Caco-2 (cell line): Measurements from ENCODE around the gene RHPN2. TPM values are rescaled to one million over a fixed set of nuclear protein-coding genes. Genes with fewer than 3 reads are reported as not detected.
"Not testable (repeated sequence)": the region's sequence is repeated elsewhere in the genome, so short reads cannot be mapped to it uniquely, and the experiment has no call there.

Source experiments
- BruUV-seq: library from RNA; stranded (reverse); fragments of 400-500 nt; replicated peaks from 2 replicates; lab custom pipeline; 2021; lab: Mats Ljungman, UMichigan
- CTCF ChIA-PET: fragments of 300-600 bp; sonication (Branson Sonifier 250); formaldehyde crosslinking; loops from one replicate; lab custom pipeline; 2022; ENCODE audit warnings: antibody characterized with exemption; lab: Charles Lee
- POLR2A ChIA-PET: fragments of 300-600 bp; sonication (Branson Sonifier 250); formaldehyde crosslinking; loops from one replicate; lab custom pipeline; 2022; ENCODE audit warnings: antibody characterized with exemption; lab: Charles Lee
- DNase-seq, 2 experiments: peaks; one replicate each; pipeline versions ENCODE4 v3.0.0 to v3.0.0-alpha.2; 2020 to 2022
- H3K27me3 ChIP-seq: replicated peaks from 2 replicates; pipeline ENCODE4 v1.6.0; 2011; ENCODE audit warnings: low read length; ENCODE audit not compliant: control insufficient read depth, insufficient read depth
- H3K36me3 ChIP-seq: 2 replicates; pipeline ENCODE4 v1.5.1; 2011; ENCODE audit warnings: low read length; ENCODE audit not compliant: control insufficient read depth, insufficient read depth
- H3K4me1 ChIP-seq: fragments of 250-450 bp; sonication (Bioruptor Pico); 2 replicates; pipeline ENCODE4 v1.5.1; 2020; ENCODE audit warnings: mild to moderate bottlenecking
- H3K4me3 ChIP-seq: 2 replicates; pipeline ENCODE4 v1.5.1; 2011; ENCODE audit warnings: low read depth, mild to moderate bottlenecking, control low read depth, low read length
- H3K9me3 ChIP-seq: fragments of 250-450 bp; sonication (Bioruptor Pico); 2 replicates; pipeline ENCODE4 v1.5.1; 2020; ENCODE audit warnings: mild to moderate bottlenecking, moderate library complexity
- H3K27ac Mint-ChIP-seq: one replicate; pipeline ENCODE4 v1.8.0; 2022; ENCODE audit warnings: mixed read lengths; ENCODE audit not compliant: unreplicated experiment
- H3K27me3 Mint-ChIP-seq: one replicate; pipeline ENCODE4 v1.8.0; 2022; ENCODE audit warnings: mixed read lengths; ENCODE audit not compliant: insufficient read depth, unreplicated experiment
- H3K36me3 Mint-ChIP-seq: one replicate; pipeline ENCODE4 v1.8.0; 2022; ENCODE audit warnings: mild to moderate bottlenecking, mixed read lengths; ENCODE audit not compliant: insufficient read depth, unreplicated experiment
- H3K4me1 Mint-ChIP-seq: one replicate; pipeline ENCODE4 v1.8.0; 2022; ENCODE audit warnings: low read depth, mixed read lengths; ENCODE audit not compliant: unreplicated experiment
- H3K4me3 Mint-ChIP-seq: one replicate; pipeline ENCODE4 v1.8.0; 2022; ENCODE audit warnings: mild to moderate bottlenecking, moderate library complexity, mixed read lengths; ENCODE audit not compliant: unreplicated experiment
- H3K9me3 Mint-ChIP-seq: one replicate; pipeline ENCODE4 v1.8.0; 2022; ENCODE audit warnings: mixed read lengths; ENCODE audit not compliant: unreplicated experiment
- intact Hi-C: fragments of 100-400 bp; cut with micrococcal nuclease; formaldehyde crosslinking; loops from one replicate; pipeline ENCODE4 v1.10.0; 2022; ENCODE audit not compliant: unreplicated experiment
- total RNA-seq: library from RNA; stranded (reverse); gene quantifications from 2 replicates; pipeline ENCODE4 v1.2.3, GENCODE V29; 2022
- TF ChIP-seq, protein P1 (sequence below), 2 experiments: fragments of 200-600 bp in 1 of 2; IDR thresholded peaks; 1 replicate in 1 of 2; 2 replicates in 1 of 2; pipeline versions ENCODE4 v1.5.1 to v1.8.0; 2011 to 2022; ENCODE audit warnings: antibody characterized with exemption in 1 of 2, control low read depth in 1 of 2, inconsistent platforms in 1 of 2, low read depth in 1 of 2, low read length in 1 of 2, mild to moderate bottlenecking in 1 of 2, moderate library complexity in 1 of 2; ENCODE audit not compliant: insufficient read depth in 1 of 2, severe bottlenecking in 1 of 2, unreplicated experiment in 1 of 2

RHPN2 gene
- total RNA-seq, 1 experiment from 2014 or later = 69.5 TPM

DNA sequence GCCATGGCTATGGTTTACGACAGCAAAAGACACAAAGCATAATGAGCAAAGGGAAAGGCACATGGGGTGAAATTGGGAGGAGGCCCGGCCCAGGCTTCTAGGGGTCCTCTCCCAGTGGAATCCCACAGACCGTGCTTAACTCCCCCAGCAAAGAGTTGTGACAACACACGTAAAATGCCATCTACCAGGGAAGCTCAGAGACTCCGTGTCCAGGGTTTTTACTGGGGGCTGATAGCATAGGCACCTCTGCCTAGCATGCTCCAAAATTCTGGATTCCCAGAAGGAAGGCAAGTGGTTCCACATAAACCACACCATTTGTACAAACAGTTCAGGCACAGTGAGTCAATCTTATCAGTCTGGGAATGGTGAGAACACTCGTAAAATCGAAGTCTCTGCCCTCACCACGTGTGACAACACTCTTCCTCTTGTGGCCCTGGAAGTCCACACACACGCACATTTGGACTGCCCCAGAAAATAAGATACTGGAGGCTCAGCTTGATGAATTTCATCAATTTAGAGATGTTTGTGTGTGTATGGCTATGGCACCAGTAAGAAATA is 34.9 kb downstream of the RHPN2 start:
- Histone ChIP-seq H3K36me3 (peaks cover 9% of the 10 kb centered on the region), H3K9me3 (peaks cover 13% of the 10 kb centered on the region; the same call in 1 of the 2 replicates), H3K4me3 (no peak overlapping the region), H3K27me3 (no peaks in the 10 kb centered on the region), H3K4me1 (peaks cover 17% of the 10 kb centered on the region)
- ChIA-PET CTCF (no interaction called here), POLR2A (no interaction called here)
- Mint-ChIP-seq H3K27me3 (no peaks in the 10 kb centered on the region), H3K4me1 (peaks cover 15% of the 10 kb centered on the region), H3K4me3 (no peak overlapping the region), H3K27ac (no peak overlapping the region), H3K36me3 (peaks cover 85% of the 10 kb centered on the region), H3K9me3 (peaks cover 22% of the 10 kb centered on the region)
- no peak for DNase-seq
- intact Hi-C loops = no loop called here
- no TSS peak for BruUV-seq
- TF ChIP-seq, protein P1, sequence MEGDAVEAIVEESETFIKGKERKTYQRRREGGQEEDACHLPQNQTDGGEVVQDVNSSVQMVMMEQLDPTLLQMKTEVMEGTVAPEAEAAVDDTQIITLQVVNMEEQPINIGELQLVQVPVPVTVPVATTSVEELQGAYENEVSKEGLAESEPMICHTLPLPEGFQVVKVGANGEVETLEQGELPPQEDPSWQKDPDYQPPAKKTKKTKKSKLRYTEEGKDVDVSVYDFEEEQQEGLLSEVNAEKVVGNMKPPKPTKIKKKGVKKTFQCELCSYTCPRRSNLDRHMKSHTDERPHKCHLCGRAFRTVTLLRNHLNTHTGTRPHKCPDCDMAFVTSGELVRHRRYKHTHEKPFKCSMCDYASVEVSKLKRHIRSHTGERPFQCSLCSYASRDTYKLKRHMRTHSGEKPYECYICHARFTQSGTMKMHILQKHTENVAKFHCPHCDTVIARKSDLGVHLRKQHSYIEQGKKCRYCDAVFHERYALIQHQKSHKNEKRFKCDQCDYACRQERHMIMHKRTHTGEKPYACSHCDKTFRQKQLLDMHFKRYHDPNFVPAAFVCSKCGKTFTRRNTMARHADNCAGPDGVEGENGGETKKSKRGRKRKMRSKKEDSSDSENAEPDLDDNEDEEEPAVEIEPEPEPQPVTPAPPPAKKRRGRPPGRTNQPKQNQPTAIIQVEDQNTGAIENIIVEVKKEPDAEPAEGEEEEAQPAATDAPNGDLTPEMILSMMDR (IDR thresholded peaks at IDR 0.05; ENCODE audit: insufficient read depth in 1 of 2, low read depth in 1 of 2, low read length in 1 of 2, severe bottlenecking in 1 of 2, unreplicated experiment in 1 of 2) = no peak

DNA sequence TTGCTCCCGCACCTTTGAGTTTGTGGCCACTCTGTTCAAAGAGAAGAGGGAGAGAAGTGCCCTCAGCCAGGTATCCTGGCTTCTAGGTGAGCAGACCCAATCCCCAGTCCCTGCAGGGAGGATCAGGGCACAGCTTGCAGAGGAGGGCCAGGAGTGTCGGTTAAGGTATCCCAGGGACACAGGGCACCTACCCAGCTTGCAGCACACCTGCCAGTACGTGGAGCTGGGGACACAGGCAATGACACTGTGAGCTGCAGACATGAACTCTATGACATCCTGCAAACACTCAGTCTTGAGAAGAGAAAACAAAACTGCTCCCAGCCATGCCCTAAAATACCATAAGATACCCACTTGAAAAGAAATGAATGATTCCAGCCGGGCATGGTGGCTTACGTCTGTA is 38.1 kb downstream of the RHPN2 start:
- H3K4me1 ChIP-seq, H3K27me3 Mint-ChIP-seq, POLR2A ChIA-PET, CTCF ChIA-PET, H3K4me3 ChIP-seq, BruUV-seq, DNase-seq, H3K4me1 Mint-ChIP-seq, intact Hi-C loops, H3K36me3 ChIP-seq, H3K27me3 ChIP-seq, H3K4me3 Mint-ChIP-seq: not testable (repeated sequence)
- peaks cover 13% of the 10 kb centered on the region; the same call in 1 of the 2 replicates for H3K9me3 ChIP-seq
- H3K9me3 Mint-ChIP-seq = peaks cover 22% of the 10 kb centered on the region
- peaks cover 90% of the 10 kb centered on the region for H3K36me3 Mint-ChIP-seq
- H3K27ac Mint-ChIP-seq = peak overlapping the region; percentile 83

DNA sequence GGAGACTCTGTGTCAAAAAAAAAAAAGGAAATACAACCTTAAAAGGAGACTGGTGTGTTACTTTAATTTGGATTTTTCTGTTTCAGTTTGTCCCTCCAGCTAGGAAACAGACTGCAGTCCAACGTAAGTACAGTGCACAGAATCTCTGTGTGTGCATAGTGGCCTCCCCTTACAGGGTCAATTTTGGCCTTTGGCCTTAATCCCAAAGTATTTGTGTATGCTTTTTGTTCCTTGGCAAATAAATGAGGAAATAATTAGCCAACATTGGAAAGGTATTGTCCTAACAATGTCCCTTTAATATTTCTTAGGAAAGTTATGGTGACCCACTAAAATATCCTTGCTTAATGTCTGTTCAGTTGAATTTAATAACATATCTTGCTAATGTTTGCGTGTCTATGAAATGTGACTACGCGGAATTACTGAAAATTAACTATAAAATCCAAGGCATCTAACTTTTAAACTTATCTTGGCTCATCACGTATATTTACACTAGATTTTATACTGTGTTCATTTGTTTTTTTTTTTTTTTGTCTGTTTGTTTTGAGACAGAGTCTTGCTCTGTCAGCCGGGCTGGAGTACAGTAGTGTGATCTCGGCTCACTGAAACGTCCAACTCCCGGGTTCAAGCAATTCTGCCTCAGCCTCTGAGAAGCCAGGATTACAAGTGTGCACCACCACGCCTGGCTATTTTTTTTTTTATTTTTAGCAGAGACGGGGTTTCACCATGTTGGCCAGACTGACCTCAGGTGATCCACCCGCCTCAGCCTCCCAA is 39.0 kb downstream of the RHPN2 start:
- not testable (repeated sequence) for DNase-seq, H3K4me3 Mint-ChIP-seq

DNA sequence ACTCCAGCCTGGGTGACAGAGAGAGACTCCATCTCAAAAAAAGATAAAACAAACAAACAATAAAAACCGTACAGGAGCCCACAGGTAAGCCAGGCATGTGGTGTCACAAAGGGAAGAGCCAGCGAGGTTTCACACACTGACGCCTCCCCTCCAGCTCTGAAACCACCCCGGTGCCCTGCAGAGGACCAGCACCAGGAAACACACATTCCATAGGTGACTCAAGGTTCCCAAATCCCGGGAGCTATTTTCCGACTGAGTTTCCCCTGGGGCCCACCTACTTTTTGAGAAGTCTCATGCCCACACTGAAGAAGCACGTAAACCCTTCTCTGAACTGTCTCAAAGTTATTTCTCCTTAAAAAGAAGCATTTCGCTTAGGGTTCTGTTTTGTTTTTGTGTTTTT is 40.3 kb downstream of the RHPN2 start:
- H3K4me3 ChIP-seq = no peak overlapping the region
- Mint-ChIP-seq H3K9me3 (peaks cover 14% of the 10 kb centered on the region), H3K27ac (no peak overlapping the region), H3K4me3 (no peak overlapping the region), H3K4me1 (peaks cover 8% of the 10 kb centered on the region), H3K36me3 (peaks cover 80% of the 10 kb centered on the region), H3K27me3 (no peaks in the 10 kb centered on the region)
- ChIA-PET CTCF (no interaction called here), POLR2A (no interaction called here)
- H3K27me3 ChIP-seq = no peaks in the 10 kb centered on the region
- H3K9me3 ChIP-seq = peaks cover 5% of the 10 kb centered on the region; the same call in 1 of the 2 replicates
- intact Hi-C loops = no loop called here
- no peaks in the 10 kb centered on the region; the same call in 1 of the 2 replicates for H3K4me1 ChIP-seq
- TF ChIP-seq, protein P1 (IDR thresholded peaks at IDR 0.05; ENCODE audit: insufficient read depth in 1 of 2, low read depth in 1 of 2, low read length in 1 of 2, severe bottlenecking in 1 of 2, unreplicated experiment in 1 of 2) = no peak
- BruUV-seq = no TSS peak
- DNase-seq = no peak
- H3K36me3 ChIP-seq = peaks cover 5% of the 10 kb centered on the region

More for the DNA sequence above, 39.0 kb downstream of the RHPN2 start:
- H3K4me1 ChIP-seq, H3K27me3 Mint-ChIP-seq, POLR2A ChIA-PET, H3K4me3 ChIP-seq, intact Hi-C loops, H3K36me3 ChIP-seq, H3K27me3 ChIP-seq, H3K4me1 Mint-ChIP-seq: not testable (repeated sequence)
- Mint-ChIP-seq H3K9me3 (peaks cover 15% of the 10 kb centered on the region), H3K36me3 (peaks cover 80% of the 10 kb centered on the region), H3K27ac (peak overlapping the region; percentile 83)
- CTCF ChIA-PET = interaction anchor here (0.6 kb wide), 1 partner anchor 45 kb away, joined by 3 read pairs; no protein-coding TSS in a partner anchor
- peaks cover 13% of the 10 kb centered on the region; the same call in 1 of the 2 replicates for H3K9me3 ChIP-seq
- TSS peak; percentile 15 for BruUV-seq
